Naive thymus-derived CD4-positive, alpha-beta T cell (primary cell): ENCODE data around the gene LTBP3. TPM values are rescaled to one million over a fixed set of nuclear protein-coding genes. Genes with fewer than 3 reads are reported as not detected.

Experiments used
- ATAC-seq: fragments of 150-1000 bp; cut with Tn5 transposase; 2 replicates; pipeline ENCODE4 v1.10.0; 2021; ENCODE audit warnings: mild to moderate bottlenecking, moderate library complexity
- CTCF ChIA-PET: fragments of 350-600 bp; sonication (Branson Sonifier 250); formaldehyde crosslinking; loops from one replicate; lab custom pipeline; 2021; ENCODE audit warnings: antibody characterized with exemption; lab: Charles Lee
- POLR2A ChIA-PET: fragments of 350-600 bp; sonication (Branson Sonifier 250); formaldehyde crosslinking; loops from one replicate; lab custom pipeline; 2021; ENCODE audit warnings: antibody characterized with exemption, inconsistent platforms; lab: Charles Lee
- DNase-seq, 9 donors: peaks; one replicate each; pipeline versions ENCODE4 v3.0.0 to v3.0.0-alpha.2; 2020 to 2022; ENCODE audit warnings: mixed read lengths in 1 of 9
- H3K27ac ChIP-seq: one replicate; pipeline ENCODE4 v1.7.0; 2013; ENCODE audit warnings: mild to moderate bottlenecking, low read depth, low read length, moderate library complexity
- H3K27me3 ChIP-seq, 2 donors: one replicate each; pipeline ENCODE4 v1.7.0; 2013; ENCODE audit warnings: low read length in 2 of 2, mild to moderate bottlenecking in 2 of 2, moderate library complexity in 2 of 2; ENCODE audit not compliant: control insufficient read depth in 2 of 2, insufficient read depth in 2 of 2
- H3K36me3 ChIP-seq, 3 experiments: 1 replicate in 2 of 3; 2 replicates in 1 of 3; pipeline ENCODE4 v1.7.0; 2013; ENCODE audit warnings: low read length in 3 of 3, mild to moderate bottlenecking in 3 of 3, moderate library complexity in 1 of 3; ENCODE audit not compliant: insufficient read depth in 3 of 3, control insufficient read depth in 2 of 3
- H3K4me1 ChIP-seq, 2 donors: one replicate each; pipeline ENCODE4 v1.7.0; 2013; ENCODE audit warnings: low read length in 2 of 2, mild to moderate bottlenecking in 2 of 2, moderate library complexity in 1 of 2; ENCODE audit not compliant: control insufficient read depth in 2 of 2, insufficient read depth in 2 of 2
- H3K4me3 ChIP-seq: 2 replicates; pipeline ENCODE4 v1.7.0; 2013; ENCODE audit warnings: mild to moderate bottlenecking, low read length
- H3K9me3 ChIP-seq, 3 experiments: 1 replicate in 2 of 3; 2 replicates in 1 of 3; pipeline ENCODE4 v1.7.0; 2013; ENCODE audit warnings: low read length in 3 of 3; ENCODE audit not compliant: control insufficient read depth in 2 of 3
- H3K27ac Mint-ChIP-seq, 9 donors: one replicate each; pipeline ENCODE4 v1.8.0; 2020 to 2022; ENCODE audit warnings: mixed read lengths in 9 of 9, mild to moderate bottlenecking in 8 of 9, moderate library complexity in 5 of 9, inconsistent platforms in 2 of 9
- H3K27me3 Mint-ChIP-seq, 5 donors: one replicate each; pipeline ENCODE4 v1.8.0; 2021 to 2022; ENCODE audit warnings: mixed read lengths in 5 of 5, mild to moderate bottlenecking in 1 of 5
- H3K36me3 Mint-ChIP-seq, 5 donors: one replicate each; pipeline ENCODE4 v1.8.0; 2020 to 2022; ENCODE audit warnings: mixed read lengths in 5 of 5, mild to moderate bottlenecking in 3 of 5, inconsistent platforms in 1 of 5
- H3K4me1 Mint-ChIP-seq, 7 donors: one replicate each; pipeline ENCODE4 v1.8.0; 2020 to 2022; ENCODE audit warnings: mixed read lengths in 7 of 7, mild to moderate bottlenecking in 3 of 7, inconsistent platforms in 1 of 7
- H3K4me3 Mint-ChIP-seq, 10 donors: one replicate each; pipeline ENCODE4 v1.8.0; 2020 to 2022; ENCODE audit warnings: mild to moderate bottlenecking in 10 of 10, mixed read lengths in 10 of 10, moderate library complexity in 6 of 10, inconsistent platforms in 2 of 10
- H3K9me3 Mint-ChIP-seq, 11 donors: one replicate each; pipeline ENCODE4 v1.8.0; 2020 to 2022; ENCODE audit warnings: mixed read lengths in 11 of 11, mild to moderate bottlenecking in 4 of 11, inconsistent platforms in 1 of 11, moderate library complexity in 1 of 11
- intact Hi-C, 2 donors: fragments of 100-400 bp; cut with micrococcal nuclease; formaldehyde crosslinking; loops; one replicate each; pipeline ENCODE4 v1.15.1; 2023
- polyA plus RNA-seq, 2 donors: library from polyadenylated mRNA; unstranded; fragments of 300-500 nt; fragmentation: Illumina TruSeq; gene quantifications; one replicate each; pipeline ENCODE4 v1.2.3, GENCODE V29; 2021
- total RNA-seq, 6 experiments: library from RNA in 5 of 6; stranded (reverse) in 5 of 6; gene quantifications; 1 replicate in 5 of 6; 2 replicates in 1 of 6; pipeline ENCODE4 v1.2.3 and lab custom pipeline; 2021 to 2026

Gene LTBP3
- total and polyA plus RNA-seq, 7 experiments from 2014 or later = 18.7 to 288 (median 216) TPM

GRCh38 chr11:65498727-65498976, 59.5 kb downstream of the LTBP3 start:
- DNase-seq = no peak
- intact Hi-C loops = loop anchor here in 1 of 2 donors (10.0 kb wide), 1 partner anchor 786 kb away; the partner anchor contains the start of gene YIF1A

GRCh38 chr11:65498042-65498726, 60.0 kb downstream of the LTBP3 start:
- H3K4me3 ChIP-seq = peak overlapping the region; percentile 99
- ATAC-seq (no peak), DNase-seq (peak; percentile 49 to 85 (median 70))
- intact Hi-C loops = loop anchor here in 1 of 2 donors (10.0 kb wide), 1 partner anchor 787 kb away; the partner anchor contains the start of gene YIF1A
- H3K27me3 ChIP-seq = no peaks in the 10 kb centered on the region
- H3K4me1 ChIP-seq = peaks cover 11 to 12% of the 10 kb centered on the region in 2 donors
- no peaks in the 10 kb centered on the region for H3K9me3 ChIP-seq
- Mint-ChIP-seq H3K27ac (no peak overlapping the region), H3K9me3 (peaks cover 0 to 4% (median 0%) of the 10 kb centered on the region in 11 donors), H3K27me3 (peaks cover 0 to 10% (median 0%) of the 10 kb centered on the region in 5 donors), H3K36me3 (peaks cover 0 to 4% (median 0%) of the 10 kb centered on the region in 5 donors), H3K4me3 (no peak overlapping the region), H3K4me1 (peaks cover 17 to 40% (median 23%) of the 10 kb centered on the region in 7 donors)
- peak overlapping the region; percentile 99 for H3K27ac ChIP-seq
- H3K36me3 ChIP-seq = peaks cover 29 to 35% (median 29%) of the 10 kb centered on the region in 3 experiments
- ChIA-PET POLR2A (interaction anchor here (0.7 to 27.5 kb wide), 69 partner anchors 6 to 1789 kb away, joined by 3 to 2591 read pairs (median 6); partner anchors contain the start of genes CCDC85B, CFL1, DPF2 and EHBP1L1), CTCF (interaction anchor here (0.8 to 4.9 kb wide), 12 partner anchors 10 to 118 kb away, joined by 3 to 68 read pairs (median 10); partner anchors contain the start of genes NEAT1 and SCYL1)

More at GRCh38 chr11:65498727-65498976, 59.5 kb downstream of the LTBP3 start:
- peaks cover 2 to 7% (median 4%) of the 10 kb centered on the region in 5 donors for H3K36me3 Mint-ChIP-seq
- peaks cover 19 to 38% (median 25%) of the 10 kb centered on the region in 7 donors for H3K4me1 Mint-ChIP-seq
- Histone ChIP-seq H3K27ac (peak overlapping the region; percentile 99), H3K9me3 (no peaks in the 10 kb centered on the region), H3K27me3 (no peaks in the 10 kb centered on the region), H3K4me1 (peaks cover 11 to 12% of the 10 kb centered on the region in 2 donors), H3K4me3 (peak overlapping the region; percentile 99), H3K36me3 (peaks cover 32 to 40% (median 34%) of the 10 kb centered on the region in 3 experiments)
- peaks cover 0 to 10% (median 0%) of the 10 kb centered on the region in 5 donors for H3K27me3 Mint-ChIP-seq
- H3K27ac Mint-ChIP-seq = no peak overlapping the region
- peaks cover 0 to 4% (median 0%) of the 10 kb centered on the region in 11 donors for H3K9me3 Mint-ChIP-seq
- ChIA-PET CTCF (interaction anchor here (0.8 to 4.9 kb wide), 10 partner anchors 10 to 81 kb away, joined by 3 to 68 read pairs (median 11); partner anchors contain the start of genes NEAT1 and SCYL1), POLR2A (interaction anchor here (0.7 to 27.5 kb wide), 66 partner anchors 6 to 1789 kb away, joined by 3 to 2591 read pairs (median 6); partner anchors contain the start of genes AP5B1, CCDC85B, CFL1 and DPF2)
- no peak for ATAC-seq
- no peak overlapping the region for H3K4me3 Mint-ChIP-seq

GRCh38 chr11:65497141-65498041, 60.8 kb downstream of the LTBP3 start:
- H3K9me3 Mint-ChIP-seq = peaks cover 0 to 2% (median 0%) of the 10 kb centered on the region in 11 donors
- ATAC-seq (peak; percentile 89), DNase-seq (peak; percentile 95 to 99 (median 98))
- intact Hi-C loops = loop anchor here (1.0 to 10.0 kb wide), 14 partner anchors 20 to 787 kb away; partner anchors contain the start of genes EHD1 (in 1 of the 2), NEAT1 (in 1 of the 2), SF1 (in 1 of the 2) and SLC25A45 (in 1 of the 2)
- Histone ChIP-seq H3K36me3 (peaks cover 21 to 27% (median 21%) of the 10 kb centered on the region in 3 experiments), H3K9me3 (no peaks in the 10 kb centered on the region), H3K27ac (peak overlapping the region; percentile 99), H3K27me3 (no peaks in the 10 kb centered on the region), H3K4me3 (peak overlapping the region; percentile 99), H3K4me1 (peaks cover 11 to 12% of the 10 kb centered on the region in 2 donors)
- peaks cover 13 to 43% (median 24%) of the 10 kb centered on the region in 7 donors for H3K4me1 Mint-ChIP-seq
- peaks cover 0 to 6% (median 0%) of the 10 kb centered on the region in 5 donors for H3K27me3 Mint-ChIP-seq
- H3K36me3 Mint-ChIP-seq = peaks cover 0 to 1% (median 0%) of the 10 kb centered on the region in 5 donors
- ChIA-PET CTCF (interaction anchor here (0.7 to 4.9 kb wide), 11 partner anchors 11 to 118 kb away, joined by 3 to 68 read pairs (median 7); partner anchors contain the start of gene NEAT1), POLR2A (interaction anchor here (0.7 to 27.5 kb wide), 56 partner anchors 6 to 1790 kb away, joined by 3 to 2591 read pairs (median 8); partner anchors contain the start of genes CCDC85B, CFL1, DPF2 and EHBP1L1)
- no peak overlapping the region for H3K27ac Mint-ChIP-seq
- no peak overlapping the region for H3K4me3 Mint-ChIP-seq

GRCh38 chr11:65496304-65497140, 61.6 kb downstream of the LTBP3 start:
- Mint-ChIP-seq H3K27ac (no peak overlapping the region), H3K9me3 (peaks cover 0 to under 1% (median 0%) of the 10 kb centered on the region in 11 donors), H3K4me1 (peaks cover 12 to 49% (median 25%) of the 10 kb centered on the region in 7 donors), H3K36me3 (peaks cover 0 to 1% (median 0%) of the 10 kb centered on the region in 5 donors), H3K27me3 (peaks cover 0 to 4% (median 0%) of the 10 kb centered on the region in 5 donors), H3K4me3 (no peak overlapping the region)
- Histone ChIP-seq H3K27ac (peak overlapping the region; percentile 99), H3K4me3 (peak overlapping the region; percentile 41), H3K36me3 (peaks cover 13 to 22% (median 13%) of the 10 kb centered on the region in 3 experiments), H3K4me1 (peaks cover 11 to 12% of the 10 kb centered on the region in 2 donors), H3K9me3 (no peaks in the 10 kb centered on the region), H3K27me3 (no peaks in the 10 kb centered on the region)
- CTCF ChIA-PET = interaction anchor here (0.6 to 4.9 kb wide), 10 partner anchors 12 to 272 kb away, joined by 3 to 68 read pairs (median 6); partner anchors contain the start of gene NEAT1
- intact Hi-C loops = loop anchor here (1.0 to 10.0 kb wide), 14 partner anchors 19 to 788 kb away; partner anchors contain the start of genes EHD1 (in 1 of the 2), NEAT1 (in 1 of the 2), SF1 (in 1 of the 2) and SLC25A45 (in 1 of the 2)
- ATAC-seq (no peak), DNase-seq (peak in 2 of 9 donors; percentile 43 to 50)
- POLR2A ChIA-PET = interaction anchor here (0.6 to 27.5 kb wide), 40 partner anchors 5 to 752 kb away, joined by 3 to 2591 read pairs (median 16); partner anchors contain the start of genes CFL1, DPF2, EHBP1L1 and FAM89B
